Activated CD4-positive, alpha-beta T cell treated with anti-CD3 and anti-CD28 coated beads for 36 hours (primary cell): Measurements from ENCODE around the gene PSMD14. TPM values are rescaled to one million over a fixed set of nuclear protein-coding genes. Genes with fewer than 3 reads are reported as not detected.
A peak's percentile ranks its signal among the peaks of the same experiment; 100 is the strongest.
"Not testable (repeated sequence)": the region's sequence is repeated elsewhere in the genome, so short reads cannot be mapped to it uniquely, and the experiment has no call there.

Experiments
- ATAC-seq: fragments of 200-7000 bp; cut with Tn5 transposase; one replicate; pipeline ENCODE4 v1.10.0; 2021; ENCODE audit warnings: mild to moderate bottlenecking, moderate library complexity
- CTCF ChIA-PET: fragments of 350-600 bp; sonication (Branson Sonifier 250); formaldehyde crosslinking; loops from one replicate; lab custom pipeline; 2021; ENCODE audit warnings: antibody characterized with exemption; lab: Charles Lee
- POLR2A ChIA-PET: fragments of 350-600 bp; sonication (Branson Sonifier 250); formaldehyde crosslinking; loops from one replicate; lab custom pipeline; 2021; ENCODE audit warnings: antibody characterized with exemption, inconsistent platforms; lab: Charles Lee
- DNase-seq: peaks from one replicate; pipeline ENCODE4 v3.0.0-alpha.2; 2020
- H3K27ac Mint-ChIP-seq: one replicate; pipeline ENCODE4 v1.8.0; 2021; ENCODE audit warnings: mixed read lengths
- H3K27me3 Mint-ChIP-seq: one replicate; pipeline ENCODE4 v1.8.0; 2021; ENCODE audit warnings: mixed read lengths
- H3K36me3 Mint-ChIP-seq: one replicate; pipeline ENCODE4 v1.8.0; 2021; ENCODE audit warnings: low read depth, mixed read lengths
- H3K4me1 Mint-ChIP-seq: one replicate; pipeline ENCODE4 v1.8.0; 2021; ENCODE audit warnings: mixed read lengths
- H3K4me3 Mint-ChIP-seq: one replicate; pipeline ENCODE4 v1.8.0; 2021; ENCODE audit warnings: mild to moderate bottlenecking, moderate library complexity, mixed read lengths
- H3K9me3 Mint-ChIP-seq: one replicate; pipeline ENCODE4 v1.8.0; 2021; ENCODE audit warnings: low read depth, mixed read lengths
- intact Hi-C, 2 experiments: fragments of 100-400 bp; cut with DNase I in 1 of 2; cut with micrococcal nuclease in 1 of 2; formaldehyde crosslinking; loops; one replicate each; pipeline versions ENCODE4 v1.14.2 to v1.15.1; 2022 to 2024; cut with DNase I, micrococcal nuclease
- total RNA-seq, 2 experiments: library from RNA; stranded (reverse); gene quantifications; one replicate each; pipeline ENCODE4 v1.2.3, GENCODE V29; 2021

The PSMD14 gene
- 10 to 100 TPM; 69.5 to 85.7 TPM for total RNA-seq

DNA sequence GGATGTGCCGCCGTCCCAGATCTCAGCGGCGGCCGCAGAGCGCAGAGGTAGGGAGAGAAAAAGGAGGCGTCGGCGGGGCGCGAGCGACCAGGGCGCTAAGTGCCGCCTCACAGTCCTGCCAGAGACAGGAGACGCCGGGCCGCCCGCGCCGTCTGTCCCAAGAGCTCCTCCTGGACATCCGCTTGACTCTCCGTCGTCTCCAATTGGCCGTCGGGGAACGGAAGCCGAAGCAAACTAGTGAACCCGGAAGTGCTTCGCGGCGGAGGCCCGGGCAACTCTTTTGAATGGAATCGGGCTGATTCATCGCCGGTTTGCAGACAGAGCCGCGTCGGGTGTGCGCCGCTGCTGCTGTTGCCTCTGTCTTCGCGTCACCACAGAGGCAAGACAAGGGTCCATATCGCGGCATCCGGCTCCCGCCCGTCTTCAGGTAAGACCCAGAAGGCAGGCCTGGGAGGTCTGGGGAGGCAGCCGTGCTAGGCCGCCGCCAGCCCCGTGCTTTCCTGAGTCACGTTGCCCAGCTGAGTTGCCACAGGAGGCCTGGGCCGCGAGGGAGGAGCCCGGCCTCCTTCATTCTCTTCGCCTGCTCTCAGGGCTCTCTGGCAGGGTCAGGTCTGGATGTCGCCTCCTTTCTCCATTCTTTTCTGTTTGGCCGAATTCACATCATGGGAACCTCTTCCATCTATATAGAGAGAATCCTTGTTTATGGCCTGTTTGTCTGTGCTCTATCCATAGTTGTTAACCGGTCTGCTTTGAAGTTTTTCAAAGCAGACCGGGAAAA is at the start of gene PSMD14:
Gene PSMD14, plus strand, starts transcription at position 248 of the 778 bp plus-strand sequence. CDS start 10,401 bp downstream, outside the sequence.
- DNase-seq = peak; percentile 96
- H3K4me1 Mint-ChIP-seq = peaks cover 28% of the 10 kb centered on the region
- peaks cover under 1% of the 10 kb centered on the region for H3K9me3 Mint-ChIP-seq
- intact Hi-C loops = loop anchor here (1.0 to 10.0 kb wide), 8 partner anchors 64 to 1404 kb away; partner anchors contain the start of genes IFIH1 (in 1 of the 2), LY75 (in 1 of the 2), TANK (in 1 of the 2) and TBR1 (in 1 of the 2)
- peak; percentile 91 for ATAC-seq
- peak within 1 kb of the TSS; percentile 93 for H3K27ac Mint-ChIP-seq
- CTCF ChIA-PET = interaction anchor here (0.5 to 1.4 kb wide), 7 partner anchors 8 to 204 kb away, joined by 3 to 4 read pairs (median 4); no protein-coding TSS in a partner anchor
- peaks cover 26% of the 10 kb centered on the region for H3K36me3 Mint-ChIP-seq
- H3K27me3 Mint-ChIP-seq = no peaks in the 10 kb centered on the region
- POLR2A ChIA-PET = interaction anchor here (0.6 to 1.0 kb wide), 6 partner anchors 41 to 1489 kb away, joined by 3 read pairs; no protein-coding TSS in a partner anchor
- peak within 1 kb of the TSS; percentile 87 for H3K4me3 Mint-ChIP-seq

DNA sequence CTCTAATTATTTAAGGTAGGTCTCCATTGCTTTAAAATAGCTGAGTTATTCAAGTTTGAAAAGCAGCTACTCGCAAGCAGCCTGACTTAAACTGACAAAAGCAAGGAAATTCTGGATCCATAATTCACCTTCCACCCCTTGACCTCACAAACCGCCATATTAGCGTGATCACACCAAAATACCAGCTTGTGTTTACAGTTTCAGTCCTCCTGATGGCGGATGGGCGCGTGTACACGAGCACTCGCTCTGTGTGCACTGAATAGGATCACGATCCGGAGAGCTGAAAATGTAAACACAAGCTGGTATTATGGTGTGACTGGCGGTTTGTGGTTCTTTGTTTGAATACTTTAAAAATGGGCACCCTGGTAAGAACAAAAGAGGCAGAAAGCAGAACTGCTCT is 42.4 kb upstream of the PSMD14 start:
- ChIA-PET POLR2A (no interaction called here), CTCF (interaction anchor here (0.6 to 2.6 kb wide), 7 partner anchors 8 to 1243 kb away, joined by 3 to 14 read pairs (median 4); no protein-coding TSS in a partner anchor)
- Mint-ChIP-seq H3K27me3 (peaks cover 6% of the 10 kb centered on the region), H3K27ac (no peak overlapping the region), H3K9me3 (no peaks in the 10 kb centered on the region), H3K4me3 (no peak overlapping the region), H3K36me3 (no peaks in the 10 kb centered on the region), H3K4me1 (no peaks in the 10 kb centered on the region)
- ATAC-seq (no peak), DNase-seq (no peak)
- intact Hi-C loops = loop anchor here in 1 of 2 experiments (10.0 kb wide), 1 partner anchor 201 kb away; no protein-coding TSS in a partner anchor

DNA sequence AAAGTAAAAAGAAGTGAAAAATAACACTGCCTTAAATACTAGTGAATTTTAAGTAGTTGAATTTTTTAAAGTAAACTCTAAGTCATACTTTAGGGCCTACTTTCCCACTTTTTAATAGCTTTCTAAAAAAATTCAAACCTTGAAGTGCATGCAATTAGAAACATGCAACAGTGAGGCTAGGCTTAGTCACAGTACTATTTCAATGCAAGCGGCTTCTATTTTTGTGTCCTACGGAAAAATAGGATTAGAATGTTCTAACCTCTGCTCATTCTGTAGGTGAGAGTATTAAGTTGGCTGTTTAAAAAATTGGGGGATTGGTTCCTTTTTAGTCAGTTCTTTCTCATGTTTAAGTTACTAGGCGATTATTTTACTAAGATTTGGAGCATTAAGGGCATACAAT is 39.1 kb upstream of the PSMD14 start:
- POLR2A ChIA-PET = no interaction called here
- CTCF ChIA-PET = interaction anchor here (3.4 kb wide), 1 partner anchor 46 kb away, joined by 39 read pairs; no protein-coding TSS in a partner anchor
- H3K27me3 Mint-ChIP-seq = peaks cover 6% of the 10 kb centered on the region

DNA sequence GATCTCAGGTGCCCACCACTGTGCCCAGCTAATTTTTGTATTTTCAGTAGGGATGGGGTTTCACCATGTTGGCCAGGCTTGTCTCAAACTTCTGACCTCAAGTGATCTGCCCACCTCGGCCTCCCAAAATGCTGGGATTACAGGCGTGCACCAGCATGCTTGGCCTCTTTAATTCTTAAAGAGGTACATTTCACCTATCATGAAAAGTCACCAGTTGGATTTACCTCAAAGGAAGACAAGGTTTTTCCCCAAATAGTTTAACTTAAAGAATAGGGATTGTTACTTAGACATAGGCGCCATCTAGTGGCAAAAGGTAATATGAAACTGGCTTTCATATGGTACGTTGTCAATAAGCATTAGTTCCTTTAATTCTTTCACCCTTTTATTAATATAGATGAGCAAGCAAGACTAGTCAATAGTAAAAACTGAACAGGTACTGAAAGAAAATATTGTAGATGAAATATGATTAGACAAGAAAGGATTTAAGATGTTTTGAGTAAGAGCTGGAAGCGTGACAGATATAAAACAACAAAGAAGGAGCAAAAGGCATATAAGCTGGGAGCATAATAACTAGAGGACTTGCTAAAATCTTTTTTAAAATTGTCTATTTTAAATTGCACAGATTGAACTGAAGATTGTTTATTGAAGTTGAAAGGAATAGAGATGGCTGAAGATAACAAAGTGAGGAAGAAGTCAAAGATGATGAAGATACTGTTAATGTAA is 35.0 kb upstream of the PSMD14 start:
- ATAC-seq (peak; percentile 61), DNase-seq (no peak)
- intact Hi-C loops = loop anchor here (1.0 to 10.0 kb wide), 8 partner anchors 24 to 1158 kb away; no protein-coding TSS in a partner anchor
- Mint-ChIP-seq H3K36me3 (no peaks in the 10 kb centered on the region), H3K27ac (no peak overlapping the region), H3K4me1 (no peaks in the 10 kb centered on the region), H3K27me3 (peaks cover 4% of the 10 kb centered on the region), H3K4me3 (no peak overlapping the region), H3K9me3 (no peaks in the 10 kb centered on the region)
- ChIA-PET CTCF (interaction anchor here (0.7 to 4.4 kb wide), 32 partner anchors 8 to 1163 kb away, joined by 3 to 81 read pairs (median 6); no protein-coding TSS in a partner anchor), POLR2A (no interaction called here)

More for the DNA sequence above, 39.1 kb upstream of the PSMD14 start:
- no peak overlapping the region for H3K4me3 Mint-ChIP-seq
- H3K27ac Mint-ChIP-seq = no peak overlapping the region
- intact Hi-C loops = loop anchor here in 1 of 2 experiments (10.0 kb wide), 1 partner anchor 204 kb away; no protein-coding TSS in a partner anchor
- no peaks in the 10 kb centered on the region for H3K36me3 Mint-ChIP-seq
- no peaks in the 10 kb centered on the region for H3K4me1 Mint-ChIP-seq
- no peaks in the 10 kb centered on the region for H3K9me3 Mint-ChIP-seq
- ATAC-seq (no peak), DNase-seq (no peak)

DNA sequence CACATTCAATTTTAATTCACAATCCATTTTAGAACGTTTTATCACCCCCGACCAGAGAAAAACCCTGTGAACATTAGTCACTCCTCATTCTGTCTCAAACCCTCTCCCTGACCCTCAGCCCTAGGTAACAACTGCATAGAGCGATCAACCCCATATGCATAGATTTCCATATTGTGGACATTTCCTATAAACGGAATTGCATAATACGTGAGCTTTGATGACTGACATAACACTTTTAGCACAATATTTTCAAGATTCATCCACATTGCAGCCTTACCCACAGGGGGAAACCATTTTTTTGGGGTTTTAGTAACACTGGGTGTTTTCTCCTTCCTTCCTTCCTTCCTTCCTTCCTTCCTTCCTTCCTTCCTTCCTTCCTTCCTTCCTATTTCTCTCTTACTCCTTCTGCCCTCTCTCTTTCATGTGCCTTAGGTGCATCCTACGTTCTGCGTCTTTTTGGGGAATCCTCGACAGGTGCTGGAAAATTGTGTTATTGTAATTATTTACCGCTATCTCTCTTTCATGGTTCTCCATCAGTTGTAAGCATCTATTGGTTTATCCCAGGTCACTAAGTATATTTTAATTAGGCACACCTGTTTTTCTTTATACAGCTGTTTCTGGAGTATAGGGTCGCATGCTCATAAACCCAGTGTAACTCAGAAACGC is 29.5 kb upstream of the PSMD14 start:
- H3K36me3 Mint-ChIP-seq, H3K27ac Mint-ChIP-seq, DNase-seq, H3K4me3 Mint-ChIP-seq, H3K4me1 Mint-ChIP-seq, ATAC-seq, CTCF ChIA-PET, POLR2A ChIA-PET, H3K27me3 Mint-ChIP-seq, H3K9me3 Mint-ChIP-seq: not testable (repeated sequence)
- intact Hi-C loops = loop anchor here (10.0 kb wide), 2 partner anchors 284 to 1164 kb away; no protein-coding TSS in a partner anchor

DNA sequence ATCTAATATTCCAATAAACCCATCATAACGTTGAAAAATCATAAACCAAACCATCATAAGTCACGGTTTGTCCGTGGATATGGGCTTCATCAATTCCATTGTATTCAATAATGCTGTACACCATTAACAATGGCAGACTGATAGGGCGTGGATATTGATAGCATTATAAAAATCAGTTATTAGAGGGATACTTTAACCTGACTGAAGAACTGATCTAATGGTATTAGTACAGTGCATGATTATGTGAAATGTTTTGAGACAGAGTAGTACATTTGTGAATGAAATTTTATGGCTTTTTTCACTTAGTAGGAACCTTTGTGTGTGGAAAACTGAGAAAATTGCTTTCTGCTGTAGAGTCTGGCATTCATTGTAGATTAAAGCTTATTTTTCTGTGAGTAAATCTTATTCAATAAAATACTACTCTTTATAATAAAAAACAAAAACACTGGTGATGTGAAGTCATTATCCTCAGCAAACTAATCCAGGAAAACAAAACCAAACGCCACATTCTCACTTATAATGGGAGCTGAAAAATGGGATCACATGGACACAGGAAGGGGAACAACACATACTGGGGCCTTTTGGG is 28.9 kb upstream of the PSMD14 start:
- DNase-seq, H3K4me3 Mint-ChIP-seq, H3K4me1 Mint-ChIP-seq, H3K9me3 Mint-ChIP-seq, H3K27me3 Mint-ChIP-seq, CTCF ChIA-PET, ATAC-seq, H3K27ac Mint-ChIP-seq, H3K36me3 Mint-ChIP-seq, POLR2A ChIA-PET: not testable (repeated sequence)
- intact Hi-C loops = loop anchor here (10.0 kb wide), 2 partner anchors 285 to 1165 kb away; no protein-coding TSS in a partner anchor

DNA sequence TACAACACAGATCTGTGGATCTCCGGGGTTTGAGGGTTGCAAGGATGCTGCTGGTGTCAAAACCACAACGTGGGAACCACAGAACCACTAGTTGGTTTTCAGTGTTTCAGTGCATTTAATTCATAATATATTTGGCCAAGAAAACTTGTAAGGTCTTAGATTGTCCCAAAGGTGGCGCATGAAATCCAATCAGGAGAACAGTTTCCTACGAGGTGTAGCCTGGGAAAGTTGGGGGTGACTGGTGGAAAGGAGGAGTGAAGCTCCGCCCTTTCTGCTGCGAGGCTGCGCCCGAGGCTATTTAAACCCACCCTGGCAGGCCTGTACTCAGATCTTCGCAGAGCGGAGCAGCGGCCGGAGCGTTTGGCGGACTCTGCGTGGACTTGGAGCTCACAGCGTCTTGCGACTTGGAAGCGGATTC is 27.3 kb upstream of the PSMD14 start:
- POLR2A ChIA-PET, H3K9me3 Mint-ChIP-seq, H3K27ac Mint-ChIP-seq, ATAC-seq, H3K4me3 Mint-ChIP-seq, intact Hi-C loops, H3K27me3 Mint-ChIP-seq, CTCF ChIA-PET, H3K36me3 Mint-ChIP-seq, H3K4me1 Mint-ChIP-seq: not testable (repeated sequence)
- peak; percentile 36 for DNase-seq

DNA sequence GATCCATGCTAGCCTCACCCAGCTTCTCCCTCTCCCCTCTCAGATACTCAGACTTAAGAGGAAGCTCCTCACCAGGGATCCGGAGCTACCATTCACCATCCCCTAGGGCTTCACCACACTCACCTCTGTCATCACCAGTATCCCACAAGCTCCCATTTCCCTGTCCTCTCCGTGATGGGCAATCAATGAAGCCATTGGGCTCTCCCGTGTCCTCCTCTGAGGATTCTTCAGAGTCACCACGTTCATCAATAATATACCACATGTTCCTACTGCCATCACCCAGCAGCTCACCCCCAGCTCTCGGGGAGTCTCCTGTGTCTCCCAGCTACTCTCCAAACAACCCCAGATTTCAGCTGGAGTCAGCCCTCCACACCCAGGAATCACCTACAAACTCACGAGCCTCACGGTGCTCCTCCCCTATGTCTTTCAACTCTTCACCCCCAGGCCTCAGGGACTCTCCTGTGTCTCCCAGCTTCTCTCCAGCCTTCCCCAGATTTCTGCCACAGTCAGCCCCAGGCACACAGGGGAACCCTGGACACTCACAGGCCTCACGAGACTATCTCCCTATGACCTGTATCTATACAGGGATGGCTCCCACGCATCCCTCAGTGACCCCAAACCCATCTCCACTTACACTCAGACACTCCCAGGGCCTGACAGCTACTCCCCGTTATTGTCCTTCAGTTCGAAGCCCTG is 26.5 kb upstream of the PSMD14 start:
- POLR2A ChIA-PET, intact Hi-C loops: not testable (repeated sequence)
- CTCF ChIA-PET = interaction anchor here (0.6 to 0.7 kb wide), 2 partner anchors 26 to 59 kb away, joined by 4 read pairs; no protein-coding TSS in a partner anchor

DNA sequence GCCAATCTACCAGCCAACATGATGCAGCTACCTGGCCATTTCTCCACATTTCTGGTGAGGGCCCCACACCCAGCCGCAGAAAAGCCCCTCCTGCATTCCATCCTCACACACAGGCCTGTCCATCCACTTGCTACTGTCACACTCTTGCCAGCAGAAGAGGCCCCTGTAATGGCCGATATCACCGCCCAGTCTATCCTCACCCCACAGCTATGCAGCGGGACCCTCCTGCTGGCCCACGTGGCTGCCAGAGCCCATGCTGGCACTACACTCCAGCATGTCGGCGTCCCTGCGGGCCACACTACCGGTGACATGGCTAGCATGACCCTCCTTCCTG is 25.9 kb upstream of the PSMD14 start:
- H3K36me3 Mint-ChIP-seq, H3K27ac Mint-ChIP-seq, DNase-seq, H3K4me1 Mint-ChIP-seq, POLR2A ChIA-PET, intact Hi-C loops, H3K27me3 Mint-ChIP-seq, ATAC-seq, H3K4me3 Mint-ChIP-seq, H3K9me3 Mint-ChIP-seq: not testable (repeated sequence)
- CTCF ChIA-PET = interaction anchor here (0.6 to 0.7 kb wide), 2 partner anchors 27 to 59 kb away, joined by 4 read pairs; no protein-coding TSS in a partner anchor

More for the DNA sequence above, 26.5 kb upstream of the PSMD14 start:
- H3K27ac Mint-ChIP-seq, H3K36me3 Mint-ChIP-seq, DNase-seq, H3K27me3 Mint-ChIP-seq, H3K4me3 Mint-ChIP-seq, ATAC-seq, H3K4me1 Mint-ChIP-seq, H3K9me3 Mint-ChIP-seq: not testable (repeated sequence)

DNA sequence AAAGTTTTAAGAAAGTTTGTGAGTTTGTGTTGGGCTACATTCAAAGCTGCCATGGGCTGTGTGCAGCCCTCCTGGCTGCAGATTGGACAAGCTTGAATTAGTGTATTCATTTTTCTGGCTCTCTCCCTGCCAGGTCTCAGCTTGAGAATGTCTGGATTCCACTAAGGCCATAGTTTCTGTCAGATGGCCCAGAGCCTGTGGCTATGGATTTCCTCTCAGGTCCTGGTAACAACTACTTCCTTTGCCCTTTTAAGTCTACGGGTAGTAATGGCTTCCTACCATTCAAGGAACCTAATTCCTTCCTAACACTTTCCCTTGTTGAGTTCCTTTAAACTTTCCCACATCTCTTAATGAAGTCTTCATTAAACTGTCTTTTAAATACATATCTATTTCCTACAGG is 24.3 kb upstream of the PSMD14 start:
- POLR2A ChIA-PET = no interaction called here
- intact Hi-C loops = no loop called here

More for the DNA sequence above, 24.3 kb upstream of the PSMD14 start:
- Mint-ChIP-seq H3K9me3 (no peaks in the 10 kb centered on the region), H3K36me3 (no peaks in the 10 kb centered on the region), H3K4me1 (no peaks in the 10 kb centered on the region), H3K27ac (no peak overlapping the region), H3K4me3 (no peak overlapping the region), H3K27me3 (peaks cover 5% of the 10 kb centered on the region)
- ATAC-seq (no peak), DNase-seq (no peak)
- CTCF ChIA-PET = interaction anchor here (1.1 kb wide), 1 partner anchor 10 kb away, joined by 5 read pairs; no protein-coding TSS in a partner anchor
